Brain microvascular endothelial cell (primary cell): ENCODE results near the gene CBFB.
A peak's percentile ranks its signal among the peaks of the same experiment; 100 is the strongest.
"Not testable (repeated sequence)": the region's sequence is repeated elsewhere in the genome, so short reads cannot be mapped to it uniquely, and the experiment has no call there.

Source experiments
- DNase-seq: peaks from one replicate; pipeline ENCODE4 v3.0.0-alpha.2; 2020
- H3K27ac ChIP-seq: fragments of 250-450 bp; sonication (Bioruptor Pico); 2 replicates; pipeline ENCODE4 v1.5.1; 2020; ENCODE audit warnings: mild to moderate bottlenecking, moderate library complexity
- H3K27me3 ChIP-seq: fragments of 250-450 bp; sonication (Bioruptor Pico); replicated peaks from 2 replicates; pipeline ENCODE4 v1.5.1; 2020; ENCODE audit warnings: mild to moderate bottlenecking
- H3K36me3 ChIP-seq: fragments of 250-450 bp; sonication (Bioruptor Pico); replicated peaks from 2 replicates; pipeline ENCODE4 v1.5.1; 2020; ENCODE audit warnings: mild to moderate bottlenecking
- H3K4me3 ChIP-seq: 2 replicates; pipeline ENCODE4 v1.5.1; 2011; ENCODE audit warnings: low read depth, mild to moderate bottlenecking, control low read depth, low read length, moderate library complexity
- in situ Hi-C: cut with HindIII; loops from 2 replicates; pipeline ENCODE4 v1.10.0; 2017; ENCODE audit warnings: low sequenced_read_pairs, low pct_ligation_motif_present
- TF ChIP-seq, protein P1 (sequence below): IDR thresholded peaks from 2 replicates; pipeline ENCODE4 v1.5.1; 2011; ENCODE audit warnings: low read depth, mild to moderate bottlenecking, moderate library complexity, low read length, control low read depth, inconsistent platforms; ENCODE audit errors: missing control alignments

CBFB gene

DNA sequence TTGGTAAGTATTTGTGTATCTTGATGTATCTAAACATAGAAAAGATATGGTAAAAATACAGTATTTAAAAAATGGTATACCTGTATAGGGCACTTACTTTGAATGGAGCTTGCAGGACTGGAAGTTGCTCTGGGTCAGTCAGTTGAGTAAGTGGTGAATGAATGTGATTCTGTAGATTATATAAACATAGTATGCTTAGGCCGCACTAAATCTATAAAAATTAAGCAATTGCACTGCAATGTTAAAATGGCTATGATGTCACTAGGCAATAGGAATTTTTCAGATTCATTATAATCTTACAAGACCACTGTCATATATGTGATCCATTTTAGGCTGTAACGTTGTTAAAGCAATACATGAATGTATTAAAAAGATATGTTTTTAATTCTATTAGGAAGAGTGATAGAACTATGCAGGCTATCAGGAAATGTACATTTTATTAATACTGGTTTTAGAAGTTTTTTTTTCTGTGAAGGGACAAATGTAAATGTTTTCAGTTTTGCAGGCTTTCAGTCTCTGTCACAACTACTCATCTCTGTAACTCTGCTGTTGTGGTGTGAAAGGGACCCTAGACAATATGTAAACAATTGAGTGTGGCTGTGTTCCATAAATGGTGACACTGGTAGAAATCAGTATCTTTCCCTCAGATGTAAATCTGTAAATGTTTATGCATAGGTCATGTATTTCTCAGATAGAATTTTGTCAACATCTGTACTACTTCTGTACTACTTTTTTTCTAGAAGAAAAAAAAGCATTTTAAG is 10.5 kb downstream of the CBFB start:
- in situ Hi-C loops: no loop called here
- TF ChIP-seq, protein P1, sequence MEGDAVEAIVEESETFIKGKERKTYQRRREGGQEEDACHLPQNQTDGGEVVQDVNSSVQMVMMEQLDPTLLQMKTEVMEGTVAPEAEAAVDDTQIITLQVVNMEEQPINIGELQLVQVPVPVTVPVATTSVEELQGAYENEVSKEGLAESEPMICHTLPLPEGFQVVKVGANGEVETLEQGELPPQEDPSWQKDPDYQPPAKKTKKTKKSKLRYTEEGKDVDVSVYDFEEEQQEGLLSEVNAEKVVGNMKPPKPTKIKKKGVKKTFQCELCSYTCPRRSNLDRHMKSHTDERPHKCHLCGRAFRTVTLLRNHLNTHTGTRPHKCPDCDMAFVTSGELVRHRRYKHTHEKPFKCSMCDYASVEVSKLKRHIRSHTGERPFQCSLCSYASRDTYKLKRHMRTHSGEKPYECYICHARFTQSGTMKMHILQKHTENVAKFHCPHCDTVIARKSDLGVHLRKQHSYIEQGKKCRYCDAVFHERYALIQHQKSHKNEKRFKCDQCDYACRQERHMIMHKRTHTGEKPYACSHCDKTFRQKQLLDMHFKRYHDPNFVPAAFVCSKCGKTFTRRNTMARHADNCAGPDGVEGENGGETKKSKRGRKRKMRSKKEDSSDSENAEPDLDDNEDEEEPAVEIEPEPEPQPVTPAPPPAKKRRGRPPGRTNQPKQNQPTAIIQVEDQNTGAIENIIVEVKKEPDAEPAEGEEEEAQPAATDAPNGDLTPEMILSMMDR: no peak
- Histone ChIP-seq H3K27me3 (no peaks in the 10 kb centered on the region), H3K36me3 (peaks cover 3% of the 10 kb centered on the region), H3K27ac (no peak overlapping the region), H3K4me3 (no peak overlapping the region)
- DNase-seq: no peak

DNA sequence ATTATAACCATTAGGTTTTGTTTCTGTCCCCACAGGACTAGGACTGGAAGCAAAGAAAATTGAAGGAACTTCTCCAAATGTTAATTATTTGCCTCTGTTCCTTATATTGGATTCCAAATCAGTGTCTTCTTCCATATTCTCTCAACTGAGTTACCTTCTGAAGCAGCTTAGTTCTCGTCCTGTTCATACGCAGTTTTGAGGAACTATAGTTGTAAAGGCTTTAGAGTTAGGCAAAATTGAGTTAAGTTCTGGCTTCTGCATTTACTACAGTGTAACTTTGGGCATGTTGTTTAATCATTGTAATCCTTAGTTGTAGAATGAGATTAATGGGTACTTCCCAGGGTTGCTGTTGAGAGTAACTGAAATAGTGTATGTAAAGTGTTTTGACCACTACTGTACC is 11.2 kb downstream of the CBFB start:
- Histone ChIP-seq H3K27me3 (no peaks in the 10 kb centered on the region), H3K36me3 (peaks cover 3% of the 10 kb centered on the region), H3K4me3 (no peak overlapping the region), H3K27ac (no peak overlapping the region)
- no peak for DNase-seq
- TF ChIP-seq, protein P1: no peak
- in situ Hi-C loops: no loop called here

DNA sequence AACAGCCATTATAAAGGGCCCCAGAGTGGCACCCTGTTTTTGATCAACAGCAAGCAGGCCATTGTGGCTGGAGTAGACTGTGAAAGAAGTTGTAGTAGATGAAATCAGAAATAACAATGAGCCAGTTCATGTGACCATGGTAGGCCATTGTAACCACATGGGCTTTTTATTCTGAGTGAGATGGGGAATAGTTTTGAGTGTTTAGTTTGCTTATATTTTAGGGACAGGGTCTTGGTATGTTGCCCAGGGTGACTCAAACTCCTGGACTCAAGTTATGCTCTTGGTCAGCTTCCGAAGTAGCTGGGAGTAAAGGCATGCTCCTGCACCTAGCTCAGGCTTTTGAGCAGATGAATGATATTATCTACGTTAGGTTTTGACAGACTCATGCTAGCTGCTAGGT is 12.0 kb downstream of the CBFB start:
- TF ChIP-seq, protein P1: no peak
- H3K27ac ChIP-seq: no peak overlapping the region
- in situ Hi-C loops: no loop called here
- no peaks in the 10 kb centered on the region for H3K27me3 ChIP-seq
- DNase-seq: peak; percentile 19
- H3K4me3 ChIP-seq: no peak overlapping the region
- peaks cover 3% of the 10 kb centered on the region for H3K36me3 ChIP-seq

DNA sequence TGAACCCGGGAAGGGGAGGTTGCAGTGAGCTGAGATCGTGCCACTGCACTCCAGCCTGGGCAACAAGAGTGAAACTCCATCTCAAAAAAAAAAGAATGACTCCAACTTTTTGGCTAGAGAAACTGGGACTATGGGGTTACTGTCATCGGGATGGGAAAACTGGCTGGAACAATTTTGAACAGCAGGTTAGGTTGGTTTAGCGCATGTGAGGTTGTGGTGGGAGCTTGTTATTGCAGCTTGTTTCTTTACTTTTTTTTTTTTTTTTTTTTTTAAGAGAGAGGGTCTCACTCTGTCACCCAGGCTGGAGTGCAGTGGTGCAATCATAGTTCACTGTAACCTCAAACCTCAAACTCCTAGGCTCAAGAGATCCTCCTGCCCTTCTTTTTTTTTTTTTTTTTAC is 12.6 kb downstream of the CBFB start:
- H3K27ac ChIP-seq, H3K36me3 ChIP-seq, DNase-seq, H3K4me3 ChIP-seq, in situ Hi-C loops, H3K27me3 ChIP-seq: not testable (repeated sequence)

DNA sequence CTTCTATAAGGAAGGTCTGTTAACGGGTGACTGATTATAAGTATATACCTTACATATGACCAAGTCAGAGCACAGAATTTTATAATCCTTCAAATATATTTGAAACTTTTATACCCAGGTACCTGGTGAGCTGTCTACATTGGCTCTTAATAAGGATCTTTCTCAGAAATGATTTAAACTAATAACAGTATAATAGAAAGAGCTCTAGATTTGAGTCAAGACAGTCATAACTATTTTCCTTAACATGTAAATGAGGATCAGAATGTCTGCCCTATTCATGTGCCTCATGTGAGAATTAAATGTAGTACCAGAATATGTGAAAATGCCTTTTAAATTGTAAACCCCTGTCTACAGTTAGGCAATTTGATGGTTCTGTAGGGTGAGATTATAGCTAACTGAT is 14.5 kb downstream of the CBFB start:
- Histone ChIP-seq H3K36me3 (peaks cover 3% of the 10 kb centered on the region), H3K27me3 (no peaks in the 10 kb centered on the region), H3K4me3 (no peak overlapping the region), H3K27ac (no peak overlapping the region)
- in situ Hi-C loops: no loop called here
- TF ChIP-seq, protein P1: no peak
- no peak for DNase-seq

DNA sequence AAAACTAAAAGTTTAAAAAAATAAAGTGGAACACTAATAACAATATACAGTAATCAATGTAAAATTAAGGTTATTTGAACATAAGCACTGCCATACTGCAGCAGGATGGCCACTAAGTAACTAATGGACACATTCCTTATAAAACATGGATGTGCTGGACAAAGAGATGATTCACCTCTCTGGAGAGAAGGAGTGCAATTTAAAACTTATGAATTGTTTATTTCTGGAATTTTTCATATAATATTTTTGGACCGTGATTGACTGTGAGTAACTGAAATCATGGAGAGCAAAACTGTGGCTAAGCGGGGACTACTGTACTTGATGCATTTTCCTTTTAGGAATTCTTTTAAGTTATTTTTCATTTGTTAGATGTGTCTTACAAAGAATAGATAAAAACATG is 21.8 kb downstream of the CBFB start:
- TF ChIP-seq, protein P1: no peak
- no peak for DNase-seq
- in situ Hi-C loops: no loop called here
- H3K27ac ChIP-seq: no peak overlapping the region
- H3K36me3 ChIP-seq: peaks cover 3% of the 10 kb centered on the region
- H3K4me3 ChIP-seq: no peak overlapping the region
- no peaks in the 10 kb centered on the region for H3K27me3 ChIP-seq
